Breast epithelium (tissue), 3 donors: Measurements from ENCODE around the gene TMEM131.

Experiments
- POLR2A ChIP-seq: fragments of 450-650 bp; IDR thresholded peaks from one replicate; pipeline ENCODE4 v1.6.1; 2016; ENCODE audit warnings: antibody characterized with exemption, mild to moderate bottlenecking, moderate library complexity
- POLR2AphosphoS5 ChIP-seq, 3 donors: sonication (generic); formaldehyde crosslinking; IDR thresholded peaks; one replicate each; pipeline ENCODE4 v1.6.1; 2017; ENCODE audit warnings: antibody characterized with exemption in 3 of 3
- TF ChIP-seq, protein P1 (sequence below), 3 donors: fragments of 450-650 bp; IDR thresholded peaks; one replicate each; pipeline ENCODE4 v1.5.1; 2016 to 2017; ENCODE audit warnings: antibody characterized with exemption in 3 of 3, mild to moderate bottlenecking in 3 of 3, moderate library complexity in 3 of 3

DNA sequence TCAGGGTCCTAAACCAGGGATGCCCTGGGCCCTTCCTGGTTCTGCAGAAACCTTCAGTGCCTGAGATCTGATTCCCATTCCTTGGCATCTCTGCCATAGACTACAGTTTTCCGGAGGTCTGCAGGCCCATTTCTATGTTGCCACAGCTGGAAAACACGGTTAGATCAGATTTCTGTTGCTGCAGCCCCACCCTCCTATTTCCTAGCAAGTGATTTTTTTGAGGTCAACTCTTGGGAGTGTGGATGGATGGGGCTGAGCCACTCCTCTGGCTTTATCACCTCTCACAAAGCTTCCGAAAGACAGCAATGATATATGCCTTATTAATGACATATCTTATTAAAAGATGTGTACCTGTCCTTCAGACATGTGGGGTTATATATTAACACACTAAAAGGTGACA, 226.0 kb downstream of the TMEM131 start:
- TF ChIP-seq POLR2AphosphoS5 (IDR thresholded peaks at IDR 0.05) (no peak), POLR2A (no peak)
- TF ChIP-seq, protein P1, sequence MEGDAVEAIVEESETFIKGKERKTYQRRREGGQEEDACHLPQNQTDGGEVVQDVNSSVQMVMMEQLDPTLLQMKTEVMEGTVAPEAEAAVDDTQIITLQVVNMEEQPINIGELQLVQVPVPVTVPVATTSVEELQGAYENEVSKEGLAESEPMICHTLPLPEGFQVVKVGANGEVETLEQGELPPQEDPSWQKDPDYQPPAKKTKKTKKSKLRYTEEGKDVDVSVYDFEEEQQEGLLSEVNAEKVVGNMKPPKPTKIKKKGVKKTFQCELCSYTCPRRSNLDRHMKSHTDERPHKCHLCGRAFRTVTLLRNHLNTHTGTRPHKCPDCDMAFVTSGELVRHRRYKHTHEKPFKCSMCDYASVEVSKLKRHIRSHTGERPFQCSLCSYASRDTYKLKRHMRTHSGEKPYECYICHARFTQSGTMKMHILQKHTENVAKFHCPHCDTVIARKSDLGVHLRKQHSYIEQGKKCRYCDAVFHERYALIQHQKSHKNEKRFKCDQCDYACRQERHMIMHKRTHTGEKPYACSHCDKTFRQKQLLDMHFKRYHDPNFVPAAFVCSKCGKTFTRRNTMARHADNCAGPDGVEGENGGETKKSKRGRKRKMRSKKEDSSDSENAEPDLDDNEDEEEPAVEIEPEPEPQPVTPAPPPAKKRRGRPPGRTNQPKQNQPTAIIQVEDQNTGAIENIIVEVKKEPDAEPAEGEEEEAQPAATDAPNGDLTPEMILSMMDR (IDR thresholded peaks at IDR 0.05), result no peak
